ENCODE results near the gene POLR2J3. TPM values are rescaled to one million over a fixed set of nuclear protein-coding genes. Genes with fewer than 3 reads are reported as not detected.
"Not testable (repeated sequence)": the region's sequence is repeated elsewhere in the genome, so short reads cannot be mapped to it uniquely, and the experiment has no call there.

POLR2J3 gene
- total RNA-seq, 1 donor from 2014 or later: 67.8 TPM

GRCh38 chr7:102583495-102583894 is 11.1 kb upstream of the POLR2J3 start:
- intact Hi-C loops (cut with micrococcal nuclease): not testable (repeated sequence)

- intact Hi-C loops (cut with micrococcal nuclease): not testable (repeated sequence)
Observed at GRCh38 chr7:102581722-102582121, 9.3 kb upstream of the POLR2J3 start.

- intact Hi-C loops (cut with micrococcal nuclease): not testable (repeated sequence)
Observed at GRCh38 chr7:102578486-102578885, 6.1 kb upstream of the POLR2J3 start.

- intact Hi-C loops (cut with micrococcal nuclease): not testable (repeated sequence)
Observed at GRCh38 chr7:102577315-102578240, 5.2 kb upstream of the POLR2J3 start.

GRCh38 chr7:102576363-102576762 is 4.0 kb upstream of the POLR2J3 start:
- intact Hi-C loops (cut with micrococcal nuclease): not testable (repeated sequence)

- intact Hi-C loops (cut with micrococcal nuclease): not testable (repeated sequence)
Observed at GRCh38 chr7:102574607-102575006, 2.2 kb upstream of the POLR2J3 start.

GRCh38 chr7:102568620-102569019 is 3.8 kb downstream of the POLR2J3 start:
- intact Hi-C loops (cut with micrococcal nuclease): not testable (repeated sequence)

- intact Hi-C loops (cut with micrococcal nuclease): not testable (repeated sequence)
Observed at GRCh38 chr7:102550808-102551422, 21.5 kb downstream of the POLR2J3 start, which contains the start of gene SPDYE2. TSS of gene SPDYE2 (plus strand) at chr7:102551226. CDS start at chr7:102553256, 2,030 bp downstream.

GRCh38 chr7:102546353-102546752 is 26.0 kb downstream of the POLR2J3 start:
- intact Hi-C loops (cut with micrococcal nuclease): not testable (repeated sequence)

- intact Hi-C loops (cut with micrococcal nuclease): not testable (repeated sequence)
Observed at GRCh38 chr7:102545288-102545687, 27.1 kb downstream of the POLR2J3 start.

- intact Hi-C loops (cut with micrococcal nuclease): not testable (repeated sequence)
Observed at GRCh38 chr7:102544372-102544771, 28.0 kb downstream of the POLR2J3 start.

- intact Hi-C loops (cut with micrococcal nuclease): not testable (repeated sequence)
Observed at GRCh38 chr7:102543596-102543995, 28.8 kb downstream of the POLR2J3 start, which contains the start of gene UPK3BL2. TSS of gene UPK3BL2 (minus strand) at chr7:102543696. CDS start at chr7:102543636, 60 bp downstream.

- intact Hi-C loops (cut with micrococcal nuclease): not testable (repeated sequence)
Observed at GRCh38 chr7:102542771-102543170, 29.6 kb downstream of the POLR2J3 start.

- intact Hi-C loops (cut with micrococcal nuclease): not testable (repeated sequence)
Observed at GRCh38 chr7:102542083-102542482, 30.3 kb downstream of the POLR2J3 start.

- intact Hi-C loops (cut with micrococcal nuclease): not testable (repeated sequence)
Observed at GRCh38 chr7:102540604-102541003, 31.8 kb downstream of the POLR2J3 start.

GRCh38 chr7:102535062-102535615 is 37.2 kb downstream of the POLR2J3 start:
- intact Hi-C loops (cut with micrococcal nuclease): not testable (repeated sequence)

- intact Hi-C loops (cut with micrococcal nuclease): not testable (repeated sequence)
Observed at GRCh38 chr7:102532127-102532526, 40.3 kb downstream of the POLR2J3 start.

- intact Hi-C loops (cut with micrococcal nuclease): not testable (repeated sequence)
Observed at GRCh38 chr7:102531583-102531982, 40.8 kb downstream of the POLR2J3 start.

GRCh38 chr7:102527822-102528793 is 44.3 kb downstream of the POLR2J3 start:
- intact Hi-C loops (cut with micrococcal nuclease): not testable (repeated sequence)

- intact Hi-C loops (cut with micrococcal nuclease): not testable (repeated sequence)
Observed at GRCh38 chr7:102527182-102527581, 45.2 kb downstream of the POLR2J3 start.

GRCh38 chr7:102524803-102525202 is 47.6 kb downstream of the POLR2J3 start:
- intact Hi-C loops (cut with micrococcal nuclease): not testable (repeated sequence)

All from T-helper 1 cell treated with Interleukin-12 subunit alpha and Interleukin-12 subunit beta and Interleukin-4 antibody, amounts not matched to agents 30 ng/mL and 1 ng/mL, for 36 hours (primary cell).